RWPE2 (cell line): Measurements from ENCODE around the gene DNAL4.

Experiments
- ATAC-seq: fragments of 200-7000 bp; cut with Tn5 transposase; 3 replicates; pipeline ENCODE4 v1.9.1; 2021; ENCODE audit warnings: low read depth
- DNase-seq: peaks from one replicate; pipeline ENCODE4 v3.0.0-alpha.2; 2020; ENCODE audit warnings: low spot score
- H3K27ac ChIP-seq: fragments of 450-650 bp; 2 replicates; pipeline ENCODE4 v1.5.1; 2017; ENCODE audit warnings: mild to moderate bottlenecking; ENCODE audit not compliant: poor library complexity, severe bottlenecking
- H3K27me3 ChIP-seq: fragments of 250-450 bp; sonication (Bioruptor Pico); 2 replicates; pipeline ENCODE4 v1.5.1; 2021; ENCODE audit warnings: mild to moderate bottlenecking, moderate library complexity; ENCODE audit not compliant: insufficient read depth, poor library complexity, severe bottlenecking
- H3K36me3 ChIP-seq: fragments of 250-450 bp; sonication (Bioruptor Pico); 2 replicates; pipeline ENCODE4 v1.5.1; 2020; ENCODE audit warnings: low read depth, mild to moderate bottlenecking, moderate library complexity
- H3K4me1 ChIP-seq: fragments of 250-450 bp; sonication (Bioruptor Pico); 2 replicates; pipeline ENCODE4 v1.5.1; 2021; ENCODE audit warnings: mild to moderate bottlenecking, moderate library complexity; ENCODE audit not compliant: insufficient read depth, poor library complexity, severe bottlenecking
- H3K4me3 ChIP-seq: fragments of 250-450 bp; sonication (Bioruptor Pico); 2 replicates; pipeline ENCODE4 v1.5.1; 2021; ENCODE audit warnings: mild to moderate bottlenecking, moderate library complexity; ENCODE audit not compliant: severe bottlenecking
- H3K9me3 ChIP-seq: fragments of 250-450 bp; sonication (Bioruptor Pico); 2 replicates; pipeline ENCODE4 v1.5.1; 2021; ENCODE audit warnings: mild to moderate bottlenecking, moderate library complexity; ENCODE audit not compliant: severe bottlenecking
- CTCF ChIP-seq: fragments of 450-650 bp; IDR thresholded peaks from one replicate; pipeline ENCODE4 v1.5.1; 2017; ENCODE audit warnings: mild to moderate bottlenecking, moderate library complexity; ENCODE audit not compliant: poor library complexity, severe bottlenecking

The DNAL4 gene

GRCh38 chr22:38729946-38730345 is 64.0 kb downstream of the DNAL4 start:
- DNase-seq (no peak), ATAC-seq (no peak)
- Histone ChIP-seq H3K27me3 (no peaks in the 10 kb centered on the region), H3K36me3 (peaks cover 87% of the 10 kb centered on the region), H3K4me3 (no peak overlapping the region), H3K4me1 (no peaks in the 10 kb centered on the region), H3K9me3 (no peaks in the 10 kb centered on the region), H3K27ac (no peak overlapping the region)
- no peak for TF ChIP-seq CTCF

GRCh38 chr22:38728871-38729796 is 64.8 kb downstream of the DNAL4 start:
- H3K4me3 ChIP-seq: no peak overlapping the region
- ATAC-seq (no peak), DNase-seq (no peak)
- H3K36me3 ChIP-seq: peaks cover 87% of the 10 kb centered on the region
- no peaks in the 10 kb centered on the region for H3K27me3 ChIP-seq
- no peaks in the 10 kb centered on the region for H3K9me3 ChIP-seq
- H3K27ac ChIP-seq: no peak overlapping the region
- no peaks in the 10 kb centered on the region for H3K4me1 ChIP-seq
- no peak for TF ChIP-seq CTCF
